Measurements from ENCODE around the gene MSH3. TPM values are rescaled to one million over a fixed set of nuclear protein-coding genes. Genes with fewer than 3 reads are reported as not detected.

The MSH3 gene
- total and polyA plus RNA-seq, 12 donors = 2.8 to 24.6 (median 11.7) TPM

DNA sequence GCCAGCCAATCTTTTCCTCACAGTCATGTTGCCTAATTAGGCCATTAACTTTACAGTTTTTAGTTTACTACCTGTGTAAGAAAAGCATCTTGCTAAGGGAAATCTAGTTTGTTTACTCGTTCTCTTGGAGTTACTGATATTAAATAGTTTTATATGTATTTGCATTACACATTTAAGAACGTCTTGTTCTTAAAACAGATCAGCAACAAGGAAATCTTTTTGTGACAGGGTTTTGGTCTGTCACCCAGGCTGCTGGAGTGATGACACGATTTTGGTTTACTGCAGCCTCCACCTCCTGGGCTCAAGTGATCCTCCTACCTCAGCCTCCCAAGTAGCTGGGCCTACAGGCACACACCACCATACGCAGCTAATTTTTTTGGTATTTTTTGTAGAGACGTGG, 29.2 kb upstream of the MSH3 start:
- Histone ChIP-seq H3K27ac (no peak overlapping the region), H3K4me1 (replicated peaks in 1 of 2) (no peaks in the 10 kb centered on the region), H3K27me3 (no peaks in the 10 kb centered on the region), H3K4me3 (no peak overlapping the region), H3K36me3 (replicated peaks in 1 of 2) (no peaks in the 10 kb centered on the region), H3K9me3 (replicated peaks in 1 of 3) (no peaks in the 10 kb centered on the region)
- DNase-seq = no peak
- WGBS, 4 donors = 89 to 94% (median 91%) methylated on average over 5 of the region's 5 CpGs
- TF ChIP-seq, protein P1, sequence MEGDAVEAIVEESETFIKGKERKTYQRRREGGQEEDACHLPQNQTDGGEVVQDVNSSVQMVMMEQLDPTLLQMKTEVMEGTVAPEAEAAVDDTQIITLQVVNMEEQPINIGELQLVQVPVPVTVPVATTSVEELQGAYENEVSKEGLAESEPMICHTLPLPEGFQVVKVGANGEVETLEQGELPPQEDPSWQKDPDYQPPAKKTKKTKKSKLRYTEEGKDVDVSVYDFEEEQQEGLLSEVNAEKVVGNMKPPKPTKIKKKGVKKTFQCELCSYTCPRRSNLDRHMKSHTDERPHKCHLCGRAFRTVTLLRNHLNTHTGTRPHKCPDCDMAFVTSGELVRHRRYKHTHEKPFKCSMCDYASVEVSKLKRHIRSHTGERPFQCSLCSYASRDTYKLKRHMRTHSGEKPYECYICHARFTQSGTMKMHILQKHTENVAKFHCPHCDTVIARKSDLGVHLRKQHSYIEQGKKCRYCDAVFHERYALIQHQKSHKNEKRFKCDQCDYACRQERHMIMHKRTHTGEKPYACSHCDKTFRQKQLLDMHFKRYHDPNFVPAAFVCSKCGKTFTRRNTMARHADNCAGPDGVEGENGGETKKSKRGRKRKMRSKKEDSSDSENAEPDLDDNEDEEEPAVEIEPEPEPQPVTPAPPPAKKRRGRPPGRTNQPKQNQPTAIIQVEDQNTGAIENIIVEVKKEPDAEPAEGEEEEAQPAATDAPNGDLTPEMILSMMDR (IDR thresholded peaks at IDR 0.05) = no peak
- TF ChIP-seq POLR2A (IDR thresholded peaks at IDR 0.05) = no peak
- intact Hi-C loops (cut with DNase I) = no loop called here

DNA sequence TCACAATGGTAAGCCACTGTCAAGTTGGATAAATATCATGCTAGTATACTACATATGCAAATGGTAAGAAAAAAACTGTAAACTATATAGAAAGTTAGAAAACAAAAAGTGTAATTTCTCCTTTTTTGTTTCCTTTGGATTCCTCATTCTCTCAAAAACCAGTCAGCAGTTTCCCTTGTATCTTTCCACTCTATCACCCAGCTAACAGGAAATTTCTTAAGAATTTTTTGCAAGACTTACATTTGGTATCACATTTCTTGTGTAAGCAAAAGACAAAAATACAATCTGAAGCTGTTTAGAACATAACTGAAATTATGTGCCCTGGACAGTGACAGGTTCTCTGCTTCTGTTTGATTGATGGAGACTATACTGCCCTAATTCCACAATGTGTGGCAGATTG, 25.2 kb upstream of the MSH3 start:
- H3K27me3 ChIP-seq = no peaks in the 10 kb centered on the region
- no peaks in the 10 kb centered on the region for H3K9me3 ChIP-seq (replicated peaks in 1 of 3)
- no peak overlapping the region for H3K27ac ChIP-seq
- intact Hi-C loops (cut with DNase I) = no loop called here
- H3K4me1 ChIP-seq (replicated peaks in 1 of 2) = no peaks in the 10 kb centered on the region
- no peak overlapping the region for H3K4me3 ChIP-seq
- H3K36me3 ChIP-seq (replicated peaks in 1 of 2) = no peaks in the 10 kb centered on the region
- TF ChIP-seq POLR2A (IDR thresholded peaks at IDR 0.05) = no peak
- TF ChIP-seq, protein P1 (IDR thresholded peaks at IDR 0.05) = no peak
- DNase-seq = no peak

DNA sequence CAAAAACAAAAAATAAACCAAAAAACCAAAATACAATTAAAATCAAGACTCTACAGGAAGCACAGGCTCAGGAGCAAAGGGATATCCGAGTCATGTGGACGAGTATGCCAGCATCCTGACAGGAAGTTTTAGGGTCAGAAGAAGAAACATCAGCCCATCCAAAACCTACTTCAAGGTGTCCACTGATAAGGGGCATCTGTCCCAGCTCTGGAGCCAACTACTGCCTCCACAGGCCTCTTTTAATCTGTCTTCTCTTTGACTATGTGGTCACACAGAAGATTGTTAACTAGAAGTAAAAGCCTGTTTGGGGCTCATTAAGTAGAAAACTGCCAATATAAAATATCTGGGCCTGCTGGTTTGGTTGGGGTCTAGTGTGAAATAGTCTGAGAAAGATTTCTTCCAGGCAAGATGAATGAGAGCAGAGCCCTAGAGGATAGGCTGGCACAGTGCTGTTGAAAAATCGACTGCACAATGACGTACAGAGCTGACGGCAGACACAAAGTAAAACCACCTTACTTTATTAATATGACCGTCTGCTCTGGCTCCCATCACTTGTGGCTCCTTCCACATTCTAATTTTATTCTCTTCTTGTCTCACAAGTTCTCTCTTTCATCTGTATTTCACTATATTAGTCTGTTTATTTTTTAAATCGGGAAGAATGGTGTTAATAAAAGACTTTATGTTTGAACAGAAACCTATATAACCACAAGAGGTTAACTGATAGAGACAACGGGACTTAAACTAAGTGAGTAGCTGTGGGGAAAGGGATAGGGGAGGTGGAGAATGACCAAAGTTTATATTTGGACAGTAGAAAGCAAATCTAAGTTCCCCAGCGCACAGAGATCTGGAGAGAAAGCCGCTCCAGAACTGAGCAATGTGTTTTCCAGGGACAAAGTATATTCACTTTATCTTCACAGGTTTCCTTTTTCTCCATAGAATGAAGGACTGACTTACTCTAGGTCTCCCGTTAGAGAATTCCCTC, 22.9 kb upstream of the MSH3 start:
- TF ChIP-seq POLR2A (IDR thresholded peaks at IDR 0.05) = no peak
- TF ChIP-seq, protein P1 (IDR thresholded peaks at IDR 0.05) = no peak
- no peaks in the 10 kb centered on the region for H3K27me3 ChIP-seq
- WGBS, 4 donors = 90 to 94% (median 93%) methylated on average over 11 of the region's 11 CpGs
- no peak overlapping the region for H3K4me3 ChIP-seq
- H3K27ac ChIP-seq = no peak overlapping the region
- intact Hi-C loops (cut with DNase I) = no loop called here
- H3K36me3 ChIP-seq (replicated peaks in 1 of 2) = no peaks in the 10 kb centered on the region
- H3K9me3 ChIP-seq (replicated peaks in 1 of 3) = no peaks in the 10 kb centered on the region
- no peaks in the 10 kb centered on the region for H3K4me1 ChIP-seq (replicated peaks in 1 of 2)
- DNase-seq = no peak

DNA sequence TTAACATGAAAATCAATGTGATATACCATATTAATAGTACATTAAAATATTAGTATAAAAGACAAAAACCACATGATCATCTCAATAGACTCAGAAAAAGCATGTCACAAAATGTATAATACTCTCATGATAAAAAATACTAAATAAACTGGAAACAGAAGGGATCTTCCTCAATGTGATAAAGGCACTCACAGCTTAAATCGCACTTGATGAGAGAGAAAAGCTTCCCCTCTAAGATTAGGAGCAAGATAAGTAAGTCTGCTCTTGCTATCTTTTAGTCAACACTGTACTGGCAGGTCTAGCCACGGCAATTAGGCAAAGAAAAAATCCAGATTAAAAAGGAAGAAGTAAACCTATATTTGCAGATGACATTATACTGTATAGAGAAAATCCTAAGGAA, 21.8 kb upstream of the MSH3 start:
- no peak for TF ChIP-seq POLR2A (IDR thresholded peaks at IDR 0.05)
- TF ChIP-seq, protein P1 (IDR thresholded peaks at IDR 0.05) = no peak
- Histone ChIP-seq H3K27ac (no peak overlapping the region), H3K4me1 (replicated peaks in 1 of 2) (no peaks in the 10 kb centered on the region), H3K36me3 (replicated peaks in 1 of 2) (no peaks in the 10 kb centered on the region), H3K27me3 (no peaks in the 10 kb centered on the region), H3K4me3 (no peak overlapping the region), H3K9me3 (replicated peaks in 1 of 3) (no peaks in the 10 kb centered on the region)
- DNase-seq = no peak
- intact Hi-C loops (cut with DNase I) = no loop called here
- 88 to 96% (median 93%) methylated on average over 2 of the region's 2 CpGs for WGBS, 4 donors
